Renal pelvis (tissue), 4 donors: ENCODE data around the gene ZNF605. TPM values are rescaled to one million over a fixed set of nuclear protein-coding genes. Genes with fewer than 3 reads are reported as not detected.
"Not testable (repeated sequence)": the region's sequence is repeated elsewhere in the genome, so short reads cannot be mapped to it uniquely, and the experiment has no call there.

Experiments
- DNase-seq: peaks from one replicate; pipeline ENCODE4 v3.0.0-alpha.2; 2013
- polyA plus RNA-seq, 3 donors: library from polyadenylated mRNA; unstranded; fragments of 120-200 nt; gene quantifications; one replicate each; pipeline ENCODE4 v1.2.1, GENCODE V29; 2013; ENCODE audit not compliant: insufficient read length in 3 of 3

ZNF605 gene
- polyA plus RNA-seq, 3 donors, result 19.6 to 32.8 (median 27.7) TPM

GRCh38 chr12:132951649-132952048 is 4.5 kb downstream of the ZNF605 start:
- no peak for DNase-seq

- no peak for DNase-seq
Measured at GRCh38 chr12:132950844-132951535, 5.1 kb downstream of the ZNF605 start.

GRCh38 chr12:132949936-132950837 is 5.9 kb downstream of the ZNF605 start:
- DNase-seq, result no peak

GRCh38 chr12:132948146-132949066 is 7.7 kb downstream of the ZNF605 start:
- DNase-seq, result no peak

GRCh38 chr12:132946246-132946820 is 9.8 kb downstream of the ZNF605 start:
- no peak for DNase-seq

- no peak for DNase-seq
Measured at GRCh38 chr12:132945806-132946205, 10.3 kb downstream of the ZNF605 start.

- DNase-seq, result no peak
Measured at GRCh38 chr12:132942611-132943010, 13.5 kb downstream of the ZNF605 start.

GRCh38 chr12:132941336-132941954 is 14.7 kb downstream of the ZNF605 start:
- DNase-seq, result no peak

GRCh38 chr12:132940071-132940719 is 15.9 kb downstream of the ZNF605 start:
- no peak for DNase-seq

- not testable (repeated sequence) for DNase-seq
Measured at GRCh38 chr12:132938807-132939206, 17.3 kb downstream of the ZNF605 start.

- no peak for DNase-seq
Measured at GRCh38 chr12:132937476-132937875, 18.6 kb downstream of the ZNF605 start.

- DNase-seq, result not testable (repeated sequence)
Measured at GRCh38 chr12:132936921-132937320, 19.2 kb downstream of the ZNF605 start.

GRCh38 chr12:132936163-132936562 is 19.9 kb downstream of the ZNF605 start:
- DNase-seq, result no peak

- DNase-seq, result no peak
Measured at GRCh38 chr12:132926415-132926833, 29.7 kb downstream of the ZNF605 start.

- no peak for DNase-seq
Measured at GRCh38 chr12:132925597-132926414, 30.3 kb downstream of the ZNF605 start.

- DNase-seq, result no peak
Measured at GRCh38 chr12:132924356-132924755, 31.8 kb downstream of the ZNF605 start.

- no peak for DNase-seq
Measured at GRCh38 chr12:132923356-132923909, 32.7 kb downstream of the ZNF605 start.

GRCh38 chr12:132922676-132923075 is 33.4 kb downstream of the ZNF605 start:
- DNase-seq, result no peak

- DNase-seq, result no peak
Measured at GRCh38 chr12:132921685-132922084, 34.4 kb downstream of the ZNF605 start.
